Measurements from ENCODE around the gene KIF25. TPM values are rescaled to one million over a fixed set of nuclear protein-coding genes. Genes with fewer than 3 reads are reported as not detected.

Gene KIF25
- total RNA-seq, 1 experiment from 2014 or later = not detected

GRCh38 chr6:168049277-168049676 lies 51.8 kb downstream of the KIF25 start:
- DNase-seq (ENCODE audit: low read depth) = no peak

- no peak for DNase-seq (ENCODE audit: low read depth)
These were observed 52.3 kb downstream of the KIF25 start for GRCh38 chr6:168049706-168050224.

GRCh38 chr6:168050225-168050880 lies 52.9 kb downstream of the KIF25 start:
- no peak for DNase-seq (ENCODE audit: low read depth)

- DNase-seq (ENCODE audit: low read depth) = peak; percentile 5
These were observed 53.6 kb downstream of the KIF25 start for GRCh38 chr6:168050881-168051586.

GRCh38 chr6:168051648-168052047 lies 54.2 kb downstream of the KIF25 start:
- no peak for DNase-seq (ENCODE audit: low read depth)

GRCh38 chr6:168052291-168052891 lies 54.9 kb downstream of the KIF25 start:
- DNase-seq (ENCODE audit: low read depth) = no peak

GRCh38 chr6:168053086-168053956 lies 55.9 kb downstream of the KIF25 start:
- no peak for DNase-seq (ENCODE audit: low read depth)

- DNase-seq (ENCODE audit: low read depth) = no peak
These were observed 56.5 kb downstream of the KIF25 start for GRCh38 chr6:168053957-168054471.

GRCh38 chr6:168054765-168055560 lies 57.5 kb downstream of the KIF25 start:
- no peak for DNase-seq (ENCODE audit: low read depth)

- DNase-seq (ENCODE audit: low read depth) = no peak
These were observed 58.4 kb downstream of the KIF25 start for GRCh38 chr6:168055696-168056489.

GRCh38 chr6:168056892-168057527 lies 59.5 kb downstream of the KIF25 start:
- DNase-seq (ENCODE audit: low read depth) = no peak

GRCh38 chr6:168057836-168058235 lies 60.4 kb downstream of the KIF25 start:
- no peak for DNase-seq (ENCODE audit: low read depth)

GRCh38 chr6:168058691-168059551 lies 61.5 kb downstream of the KIF25 start:
- DNase-seq (ENCODE audit: low read depth) = no peak

GRCh38 chr6:168060521-168060931 lies 63.1 kb downstream of the KIF25 start:
- DNase-seq (ENCODE audit: low read depth) = peak; percentile 53

GRCh38 chr6:168061269-168062210 lies 64.1 kb downstream of the KIF25 start:
- DNase-seq (ENCODE audit: low read depth) = no peak

GRCh38 chr6:168062346-168063289 lies 65.1 kb downstream of the KIF25 start:
- no peak for DNase-seq (ENCODE audit: low read depth)

Data from HT1080 (cell line).